Spleen (tissue), 7 donors: ENCODE data around the gene SLC22A1.

ENCODE experiments used
- POLR2A ChIP-seq, 3 donors: fragments of 450-650 bp; IDR thresholded peaks; one replicate each; pipeline ENCODE4 v1.5.1; 2017; ENCODE audit warnings: antibody characterized with exemption in 3 of 3, mild to moderate bottlenecking in 1 of 3
- TF ChIP-seq, protein P1 (sequence below), 11 experiments: fragments of 200-600 bp in 7 of 11; fragments of 450-650 bp in 4 of 11; sonication (generic) in 4 of 11; IDR thresholded peaks in 8 of 11; conservative IDR thresholded peaks in 3 of 11; 1 replicate in 7 of 11; 2 replicates in 4 of 11; pipeline versions ENCODE4 v1.4.0 to v1.8.0; 2016 to 2021; ENCODE audit warnings: antibody characterized with exemption in 11 of 11, inconsistent platforms in 4 of 11, mild to moderate bottlenecking in 1 of 11
- donor health status: DM: no; HTN: no; CAD: no; lungs with moderate emphysema.
- donor health status: DM: no; HTN: no; CAD: no.
- donor health status: DM: no; HTN: no; CAD: no.

GRCh38 chr6:160190973-160191372, 69.4 kb downstream of the SLC22A1 start:
- TF ChIP-seq, protein P1, sequence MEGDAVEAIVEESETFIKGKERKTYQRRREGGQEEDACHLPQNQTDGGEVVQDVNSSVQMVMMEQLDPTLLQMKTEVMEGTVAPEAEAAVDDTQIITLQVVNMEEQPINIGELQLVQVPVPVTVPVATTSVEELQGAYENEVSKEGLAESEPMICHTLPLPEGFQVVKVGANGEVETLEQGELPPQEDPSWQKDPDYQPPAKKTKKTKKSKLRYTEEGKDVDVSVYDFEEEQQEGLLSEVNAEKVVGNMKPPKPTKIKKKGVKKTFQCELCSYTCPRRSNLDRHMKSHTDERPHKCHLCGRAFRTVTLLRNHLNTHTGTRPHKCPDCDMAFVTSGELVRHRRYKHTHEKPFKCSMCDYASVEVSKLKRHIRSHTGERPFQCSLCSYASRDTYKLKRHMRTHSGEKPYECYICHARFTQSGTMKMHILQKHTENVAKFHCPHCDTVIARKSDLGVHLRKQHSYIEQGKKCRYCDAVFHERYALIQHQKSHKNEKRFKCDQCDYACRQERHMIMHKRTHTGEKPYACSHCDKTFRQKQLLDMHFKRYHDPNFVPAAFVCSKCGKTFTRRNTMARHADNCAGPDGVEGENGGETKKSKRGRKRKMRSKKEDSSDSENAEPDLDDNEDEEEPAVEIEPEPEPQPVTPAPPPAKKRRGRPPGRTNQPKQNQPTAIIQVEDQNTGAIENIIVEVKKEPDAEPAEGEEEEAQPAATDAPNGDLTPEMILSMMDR (IDR thresholded peaks at IDR 0.05 in 8 of 11, conservative IDR thresholded peaks at IDR 0.05 in 3 of 11) = no peak
- no peak for TF ChIP-seq POLR2A (IDR thresholded peaks at IDR 0.05)
